ENCODE measurements around the gene TIMP2.
"Not testable (repeated sequence)": the region's sequence is repeated elsewhere in the genome, so short reads cannot be mapped to it uniquely, and the experiment has no call there.

TIMP2 gene

GRCh38 chr17:78945455-78945854, 20.3 kb upstream of the TIMP2 start:
- not testable (repeated sequence) for H3K4me3 Mint-ChIP-seq; H3K4me1 Mint-ChIP-seq; ATAC-seq; H3K36me3 Mint-ChIP-seq; H3K27ac Mint-ChIP-seq; DNase-seq (ENCODE audit: low spot score in 2 of 2); H3K9me3 Mint-ChIP-seq

GRCh38 chr17:78944956-78945355, 19.8 kb upstream of the TIMP2 start:
- Mint-ChIP-seq H3K4me3 (no peak overlapping the region), H3K4me1 (no peaks in the 10 kb centered on the region), H3K36me3 (no peaks in the 10 kb centered on the region), H3K9me3 (no peaks in the 10 kb centered on the region), H3K27ac (no peak overlapping the region)
- ATAC-seq (no peak), DNase-seq (ENCODE audit: low spot score in 2 of 2) (no peak)

GRCh38 chr17:78944026-78944425, 18.8 kb upstream of the TIMP2 start:
- Mint-ChIP-seq H3K4me3 (no peak overlapping the region), H3K9me3 (no peaks in the 10 kb centered on the region), H3K27ac (no peak overlapping the region), H3K4me1 (no peaks in the 10 kb centered on the region), H3K36me3 (no peaks in the 10 kb centered on the region)
- DNase-seq (ENCODE audit: low spot score in 2 of 2) (no peak), ATAC-seq (no peak)

GRCh38 chr17:78940708-78941107, 15.5 kb upstream of the TIMP2 start:
- Mint-ChIP-seq H3K9me3 (no peaks in the 10 kb centered on the region), H3K36me3 (no peaks in the 10 kb centered on the region), H3K4me3 (no peak overlapping the region), H3K4me1 (no peaks in the 10 kb centered on the region), H3K27ac (no peak overlapping the region)
- DNase-seq (ENCODE audit: low spot score in 2 of 2) (no peak), ATAC-seq (no peak)

- ATAC-seq (no peak), DNase-seq (ENCODE audit: low spot score in 2 of 2) (no peak)
- no peak overlapping the region for H3K4me3 Mint-ChIP-seq
- H3K36me3 Mint-ChIP-seq, result no peaks in the 10 kb centered on the region
- no peaks in the 10 kb centered on the region for H3K9me3 Mint-ChIP-seq
- no peak overlapping the region for H3K27ac Mint-ChIP-seq
- peaks cover 2% of the 10 kb centered on the region for H3K4me1 Mint-ChIP-seq
Measured at GRCh38 chr17:78940258-78940657, 15.1 kb upstream of the TIMP2 start.

GRCh38 chr17:78939615-78940014, 14.4 kb upstream of the TIMP2 start:
- no peak overlapping the region for H3K4me3 Mint-ChIP-seq
- H3K4me1 Mint-ChIP-seq, result peaks cover 7% of the 10 kb centered on the region
- no peak overlapping the region for H3K27ac Mint-ChIP-seq
- no peaks in the 10 kb centered on the region for H3K36me3 Mint-ChIP-seq
- no peaks in the 10 kb centered on the region for H3K9me3 Mint-ChIP-seq
- DNase-seq (ENCODE audit: low spot score in 2 of 2) (no peak), ATAC-seq (no peak)

GRCh38 chr17:78937561-78937960, 12.4 kb upstream of the TIMP2 start:
- H3K9me3 Mint-ChIP-seq, result no peaks in the 10 kb centered on the region
- peaks cover 27% of the 10 kb centered on the region for H3K4me1 Mint-ChIP-seq
- no peak for DNase-seq (ENCODE audit: low spot score in 2 of 2)
- H3K4me3 Mint-ChIP-seq, result no peak overlapping the region
- ATAC-seq, result no peak
- no peaks in the 10 kb centered on the region for H3K36me3 Mint-ChIP-seq
- no peak overlapping the region for H3K27ac Mint-ChIP-seq

GRCh38 chr17:78935419-78936323, 10.5 kb upstream of the TIMP2 start:
- H3K36me3 Mint-ChIP-seq, result no peaks in the 10 kb centered on the region
- peaks cover 27% of the 10 kb centered on the region for H3K4me1 Mint-ChIP-seq
- H3K9me3 Mint-ChIP-seq, result no peaks in the 10 kb centered on the region
- no peak for DNase-seq (ENCODE audit: low spot score in 2 of 2)
- no peak overlapping the region for H3K4me3 Mint-ChIP-seq
- H3K27ac Mint-ChIP-seq, result peak overlapping the region; percentile 70
- ATAC-seq, result no peak

GRCh38 chr17:78934681-78935418, 9.7 kb upstream of the TIMP2 start:
- no peak for DNase-seq (ENCODE audit: low spot score in 2 of 2)
- no peak for ATAC-seq
- H3K4me1 Mint-ChIP-seq, result peaks cover 27% of the 10 kb centered on the region
- H3K27ac Mint-ChIP-seq, result peak overlapping the region; percentile 70
- H3K4me3 Mint-ChIP-seq, result peak overlapping the region; percentile 48
- H3K9me3 Mint-ChIP-seq, result no peaks in the 10 kb centered on the region
- no peaks in the 10 kb centered on the region for H3K36me3 Mint-ChIP-seq

- Mint-ChIP-seq H3K36me3 (no peaks in the 10 kb centered on the region), H3K4me3 (peak overlapping the region; percentile 48), H3K4me1 (peaks cover 27% of the 10 kb centered on the region), H3K27ac (peak overlapping the region; percentile 96), H3K9me3 (no peaks in the 10 kb centered on the region)
- DNase-seq (ENCODE audit: low spot score in 2 of 2) (no peak), ATAC-seq (no peak)
Measured at GRCh38 chr17:78933959-78934568, 8.9 kb upstream of the TIMP2 start.

GRCh38 chr17:78933025-78933958, 8.1 kb upstream of the TIMP2 start:
- Mint-ChIP-seq H3K9me3 (no peaks in the 10 kb centered on the region), H3K36me3 (no peaks in the 10 kb centered on the region), H3K4me1 (peaks cover 27% of the 10 kb centered on the region), H3K4me3 (peak overlapping the region; percentile 48), H3K27ac (peak overlapping the region; percentile 96)
- DNase-seq (ENCODE audit: low spot score in 2 of 2) (peak; percentile 50 to 73), ATAC-seq (peak; percentile 100)

GRCh38 chr17:78929908-78930775, 5.0 kb upstream of the TIMP2 start:
- H3K36me3 Mint-ChIP-seq, result no peaks in the 10 kb centered on the region
- no peak for ATAC-seq
- H3K27ac Mint-ChIP-seq, result peak overlapping the region; percentile 37
- no peaks in the 10 kb centered on the region for H3K9me3 Mint-ChIP-seq
- no peak for DNase-seq (ENCODE audit: low spot score in 2 of 2)
- peaks cover 23% of the 10 kb centered on the region for H3K4me1 Mint-ChIP-seq
- H3K4me3 Mint-ChIP-seq, result no peak overlapping the region

- Mint-ChIP-seq H3K4me3 (peak overlapping the region; percentile 13), H3K9me3 (no peaks in the 10 kb centered on the region), H3K36me3 (no peaks in the 10 kb centered on the region), H3K27ac (no peak overlapping the region), H3K4me1 (peaks cover 15% of the 10 kb centered on the region)
- ATAC-seq (no peak), DNase-seq (ENCODE audit: low spot score in 2 of 2) (no peak)
Measured at GRCh38 chr17:78925662-78926555, 722 bp upstream of the TIMP2 start.
